IPS-11a (cell line): Measurements from ENCODE around the gene CELF1.
"Not testable (repeated sequence)": the region's sequence is repeated elsewhere in the genome, so short reads cannot be mapped to it uniquely, and the experiment has no call there.

ENCODE experiments used
- H3K4me3 ChIP-seq: one replicate; pipeline ENCODE4 v1.5.1; 2013; ENCODE audit warnings: low read depth, low read length, control low read depth

Gene CELF1

GRCh38 chr11:47541070-47541469, 11.9 kb downstream of the CELF1 start:
- no peak overlapping the region for H3K4me3 ChIP-seq

- H3K4me3 ChIP-seq = no peak overlapping the region
Observed at GRCh38 chr11:47539681-47540039, 13.3 kb downstream of the CELF1 start.

- H3K4me3 ChIP-seq = no peak overlapping the region
Observed at GRCh38 chr11:47538741-47539565, 14.0 kb downstream of the CELF1 start.

- no peak overlapping the region for H3K4me3 ChIP-seq
Observed at GRCh38 chr11:47536915-47537314, 16.0 kb downstream of the CELF1 start.

- no peak overlapping the region for H3K4me3 ChIP-seq
Observed at GRCh38 chr11:47534704-47535251, 18.2 kb downstream of the CELF1 start.

- H3K4me3 ChIP-seq = no peak overlapping the region
Observed at GRCh38 chr11:47533690-47534151, 19.2 kb downstream of the CELF1 start.

- H3K4me3 ChIP-seq = no peak overlapping the region
Observed at GRCh38 chr11:47532597-47533213, 20.2 kb downstream of the CELF1 start.

GRCh38 chr11:47531666-47532065, 21.3 kb downstream of the CELF1 start:
- H3K4me3 ChIP-seq = no peak overlapping the region

- H3K4me3 ChIP-seq = not testable (repeated sequence)
Observed at GRCh38 chr11:47530721-47531120, 22.2 kb downstream of the CELF1 start.

GRCh38 chr11:47529951-47530350, 23.0 kb downstream of the CELF1 start:
- H3K4me3 ChIP-seq = no peak overlapping the region

GRCh38 chr11:47527186-47527585, 25.7 kb downstream of the CELF1 start:
- no peak overlapping the region for H3K4me3 ChIP-seq

GRCh38 chr11:47526032-47526431, 26.9 kb downstream of the CELF1 start:
- H3K4me3 ChIP-seq = not testable (repeated sequence)

- H3K4me3 ChIP-seq = no peak overlapping the region
Observed at GRCh38 chr11:47524291-47524874, 28.5 kb downstream of the CELF1 start.

GRCh38 chr11:47523490-47524225, 29.3 kb downstream of the CELF1 start:
- no peak overlapping the region for H3K4me3 ChIP-seq

- no peak overlapping the region for H3K4me3 ChIP-seq
Observed at GRCh38 chr11:47518212-47518964, 34.5 kb downstream of the CELF1 start.

- no peak overlapping the region for H3K4me3 ChIP-seq
Observed at GRCh38 chr11:47516984-47517853, 35.7 kb downstream of the CELF1 start.

- H3K4me3 ChIP-seq = no peak overlapping the region
Observed at GRCh38 chr11:47516155-47516554, 36.8 kb downstream of the CELF1 start.

GRCh38 chr11:47514825-47515647, 37.9 kb downstream of the CELF1 start:
- H3K4me3 ChIP-seq = no peak overlapping the region

GRCh38 chr11:47512701-47513100, 40.2 kb downstream of the CELF1 start:
- H3K4me3 ChIP-seq = no peak overlapping the region
